HG02981 (cell line): Measurements from ENCODE around the gene TBCC.

Experiments
- ATAC-seq: cut with Tn5 transposase; IDR thresholded peaks from one replicate; pipeline ENCODE4 v1.9.1; 2021; ENCODE audit warnings: mild to moderate bottlenecking, moderate library complexity; ENCODE audit not compliant: unreplicated experiment

The TBCC gene

DNA sequence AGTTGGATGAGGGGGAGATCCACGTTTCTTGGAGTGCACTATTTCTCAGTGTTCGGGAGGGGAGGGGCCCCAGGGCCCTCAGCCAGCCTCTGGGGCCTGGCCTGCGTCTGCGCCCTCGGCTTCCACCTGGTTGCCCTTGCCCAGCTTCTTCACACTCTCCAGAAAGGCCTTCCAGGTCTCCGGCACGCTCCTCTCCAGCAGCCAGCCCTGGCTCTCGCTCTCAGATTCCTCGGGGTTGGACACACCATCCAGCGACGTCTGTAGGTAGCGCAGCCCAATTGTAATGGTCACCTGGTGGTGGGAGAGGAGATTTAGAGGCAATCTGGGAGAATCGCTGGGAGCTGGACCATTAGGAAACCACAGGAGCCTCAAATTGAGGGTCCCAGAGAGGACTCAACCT lies 47.7 kb downstream of the TBCC start:
- ATAC-seq, result no peak

GRCh38 chr6:42697268-42697655 lies 48.6 kb downstream of the TBCC start:
- no peak for ATAC-seq

DNA sequence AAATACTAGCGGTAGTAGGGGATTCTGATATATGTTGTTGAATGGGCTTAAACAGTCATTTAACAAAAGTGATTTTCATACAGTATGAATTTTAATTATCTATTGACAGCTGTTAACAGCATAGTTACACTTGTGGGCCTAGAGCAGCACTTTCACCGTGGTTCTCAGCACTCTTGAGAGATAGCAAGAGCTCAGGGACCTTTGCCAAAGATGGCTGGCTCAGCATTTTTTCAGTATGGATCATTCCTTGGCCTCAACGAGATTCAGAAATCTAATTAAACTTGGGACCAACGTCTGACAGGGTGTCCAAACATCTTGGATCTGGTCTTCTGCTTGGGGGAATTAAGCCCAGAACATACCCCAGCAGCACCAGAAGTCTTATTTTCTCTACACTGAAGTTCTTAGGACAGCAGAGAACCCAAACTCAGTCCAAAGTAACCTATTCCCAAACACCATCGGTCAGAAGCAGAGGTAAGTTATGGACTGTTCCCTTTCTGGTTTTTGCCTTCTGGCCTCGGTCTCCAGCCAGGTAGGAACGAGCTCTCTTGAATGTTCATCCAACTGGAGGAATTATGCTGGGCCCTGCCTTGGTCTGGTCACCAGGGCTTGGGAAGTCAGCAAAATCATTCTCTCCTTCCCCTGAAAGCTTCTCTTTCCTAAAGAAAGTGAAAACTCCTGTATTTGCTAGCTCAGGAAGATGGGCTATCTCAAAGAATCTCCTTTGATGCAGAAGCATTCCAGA lies 49.2 kb downstream of the TBCC start:
- ATAC-seq, result no peak

- no peak for ATAC-seq
Measured at GRCh38 chr6:42694586-42694985, 51.3 kb downstream of the TBCC start.
